Activated CD4-positive, alpha-beta T cell treated with anti-CD3 and anti-CD28 coated beads, Interleukin-10, Interleukin-2, amounts not matched to agents 100 ng/mL and 50 ng/mL, durations not matched to agents 16 hours and 8 hours (primary cell): ENCODE measurements around the gene GSAP.

Experiments
- DNase-seq: peaks from one replicate; pipeline ENCODE4 v3.0.0-alpha.2; 2020

GSAP gene

DNA sequence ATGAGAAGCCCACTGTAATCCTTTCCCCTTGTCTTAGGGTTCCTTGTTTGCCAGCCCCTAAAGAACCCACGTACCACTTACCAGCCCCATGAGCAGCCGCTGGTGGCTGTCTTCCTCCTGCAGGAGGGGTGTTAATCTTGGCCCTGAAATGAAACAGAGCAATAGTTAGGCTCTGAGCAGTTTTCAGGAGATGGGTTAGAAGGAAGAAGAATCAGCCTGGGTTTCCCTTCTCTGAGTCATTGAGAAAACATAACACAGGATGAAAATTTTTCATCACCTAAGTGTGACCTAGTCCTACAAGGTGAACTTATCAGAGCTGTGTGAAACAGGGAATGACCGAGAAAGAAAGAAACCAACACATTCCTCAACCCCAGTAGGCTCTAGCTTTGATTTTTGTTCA, 90.0 kb downstream of the GSAP start:
- peak; percentile 45 for DNase-seq

DNA sequence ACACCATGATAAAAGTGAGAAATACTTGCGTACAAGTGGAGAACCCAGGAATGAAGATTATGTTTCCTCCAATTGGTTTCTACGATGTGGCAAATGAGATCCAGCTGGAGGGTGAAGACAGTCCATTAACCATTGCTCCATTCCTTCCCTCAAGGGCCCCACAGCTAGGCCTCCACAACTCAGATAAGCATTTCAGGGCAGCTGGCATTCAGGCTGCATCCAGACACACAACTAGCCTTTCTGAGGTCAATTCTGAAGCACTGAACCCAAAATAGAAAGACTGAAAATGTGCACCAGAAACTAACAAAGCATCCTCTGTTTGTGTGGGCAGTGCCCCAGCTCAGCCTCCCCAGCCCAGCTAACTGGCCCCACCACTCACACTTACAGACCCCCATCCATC, 94.8 kb downstream of the GSAP start:
- no peak for DNase-seq

DNA sequence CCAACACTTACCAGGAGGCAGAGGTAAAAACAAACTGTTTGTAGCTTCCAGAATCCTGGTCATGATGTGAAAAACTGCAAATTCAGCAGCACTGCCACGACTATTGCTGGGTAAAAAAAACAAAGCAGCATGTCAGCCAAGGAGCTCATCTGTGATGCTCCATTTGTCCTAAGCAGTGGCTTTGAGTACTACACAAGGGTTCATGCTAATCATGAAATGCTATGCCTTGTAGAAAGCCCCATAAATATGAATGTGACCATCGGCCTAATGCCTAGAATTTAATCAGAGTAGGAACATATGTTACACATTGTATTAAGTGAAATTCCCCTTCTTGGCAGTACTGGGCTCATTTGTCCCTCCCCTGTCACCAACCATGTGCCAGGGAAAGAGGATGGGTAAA, 95.4 kb downstream of the GSAP start:
- DNase-seq = no peak

DNA sequence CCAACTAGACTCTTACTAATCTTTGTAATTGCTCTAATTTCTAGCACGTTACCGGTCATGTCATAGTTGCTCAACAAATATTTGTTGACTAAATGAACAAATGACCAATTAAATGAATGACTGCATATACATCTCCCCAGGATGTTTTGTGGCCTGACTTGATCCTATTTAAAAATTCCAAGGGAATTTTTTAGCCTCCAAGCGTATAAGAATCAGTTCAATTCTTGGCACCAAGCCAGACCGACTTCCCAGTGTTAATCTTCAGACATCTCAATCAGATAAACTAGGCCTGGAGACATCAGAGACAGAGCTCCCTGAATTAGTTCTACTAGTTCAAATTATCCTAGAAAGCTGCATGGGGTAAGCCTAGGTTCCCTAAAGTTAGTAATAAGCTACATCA, 96.0 kb downstream of the GSAP start:
- no peak for DNase-seq

DNA sequence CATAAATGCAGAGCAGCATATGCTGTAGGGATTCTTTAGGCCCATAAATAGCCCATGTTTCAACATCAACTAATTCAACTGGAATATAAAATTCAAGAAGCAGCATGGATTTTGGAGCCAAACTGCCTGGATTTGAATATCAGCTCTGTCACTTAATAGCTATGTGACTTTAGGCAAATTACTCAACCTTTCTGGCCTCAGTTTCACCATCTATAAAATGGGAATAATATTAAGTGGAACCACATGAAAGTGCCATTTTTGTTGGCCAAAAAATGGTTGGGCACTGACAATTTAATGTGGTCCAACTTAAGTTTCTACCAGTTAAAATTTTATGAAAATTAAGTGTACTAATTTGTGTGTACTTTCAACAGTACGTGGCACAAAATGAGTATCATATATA, 98.1 kb downstream of the GSAP start:
- DNase-seq = no peak

DNA sequence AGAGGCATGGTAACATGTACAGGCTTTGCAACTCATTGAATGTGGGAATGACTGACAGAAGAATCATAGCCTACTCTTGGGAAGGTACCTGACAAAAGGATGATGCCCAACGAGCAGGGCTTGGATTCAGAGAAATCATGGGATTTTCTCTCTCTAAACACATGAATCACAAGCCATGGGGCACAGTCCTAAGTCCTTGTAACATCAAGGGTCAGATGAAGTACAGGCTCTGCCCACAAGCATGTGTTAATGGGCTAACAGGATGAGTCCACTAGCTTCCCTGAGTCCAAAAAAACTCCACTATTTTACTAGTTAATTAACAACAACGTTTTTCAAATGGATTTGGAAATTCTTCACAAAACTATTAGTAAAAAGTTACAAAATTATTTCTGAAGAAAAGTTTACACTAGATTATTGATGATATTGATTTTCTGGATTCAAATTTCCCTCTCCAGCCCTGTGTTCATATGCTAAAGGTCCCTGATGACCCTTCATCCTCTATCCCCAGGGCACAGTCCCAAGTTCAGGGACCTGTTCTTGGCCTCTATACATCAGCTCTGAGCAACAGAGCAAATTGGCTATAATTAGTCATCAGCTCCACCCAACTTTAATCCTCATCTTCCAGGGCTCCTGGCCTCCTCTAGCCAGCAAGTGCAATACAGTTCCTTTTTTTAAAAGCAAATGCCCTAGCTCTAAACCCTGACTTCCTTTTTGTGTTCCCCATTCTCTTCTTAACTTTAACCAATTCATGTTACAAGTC, 99.8 kb downstream of the GSAP start:
- no peak for DNase-seq

DNA sequence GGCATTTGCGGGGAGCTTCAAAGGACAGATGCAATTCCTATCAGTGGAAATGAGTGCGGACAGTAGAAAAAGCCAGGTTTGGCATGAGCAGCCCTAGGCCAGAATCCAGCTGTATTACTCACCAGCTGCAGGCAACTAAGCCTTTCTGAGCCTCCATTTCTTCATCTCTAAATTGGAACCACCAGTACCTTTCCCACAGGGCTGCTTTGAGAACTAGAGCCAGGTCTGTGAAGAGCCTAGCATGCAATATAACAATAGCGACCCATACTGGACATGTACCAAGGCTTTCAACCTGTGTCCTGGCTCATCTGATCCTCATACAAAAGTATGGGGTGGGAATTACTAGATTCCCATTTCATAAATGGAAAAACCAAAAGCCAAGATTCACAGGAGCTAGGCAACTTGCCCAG, 101.0 kb downstream of the GSAP start:
- DNase-seq = no peak

DNA sequence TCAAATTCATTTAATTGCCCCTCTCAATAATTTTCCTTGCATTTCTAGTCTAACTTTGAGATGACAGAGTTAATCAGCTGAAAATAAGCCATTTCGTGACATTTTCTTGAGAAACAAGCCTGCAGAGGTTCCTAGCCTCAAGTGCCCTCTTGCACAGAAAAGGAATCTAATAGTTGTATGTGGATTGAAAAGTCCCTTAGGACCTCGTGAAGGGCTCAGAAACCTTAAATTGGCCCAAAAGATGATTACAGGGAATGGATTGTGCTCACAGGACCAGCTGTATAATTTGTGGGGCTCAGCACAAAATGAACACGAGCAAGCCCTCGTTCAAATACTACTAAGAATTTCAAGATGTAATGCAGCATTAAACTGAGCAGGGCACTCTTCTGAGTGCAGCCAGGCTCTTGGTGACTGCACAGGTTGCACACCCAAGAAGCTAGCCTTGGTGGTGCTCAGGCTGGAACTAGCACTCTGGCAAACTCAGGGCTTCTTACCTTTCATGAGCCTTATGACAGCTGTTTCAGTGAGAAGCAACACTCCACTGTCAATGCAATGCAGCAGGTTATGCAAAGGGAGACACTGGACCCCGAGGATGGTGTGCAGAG, 102.2 kb downstream of the GSAP start:
- DNase-seq = no peak

DNA sequence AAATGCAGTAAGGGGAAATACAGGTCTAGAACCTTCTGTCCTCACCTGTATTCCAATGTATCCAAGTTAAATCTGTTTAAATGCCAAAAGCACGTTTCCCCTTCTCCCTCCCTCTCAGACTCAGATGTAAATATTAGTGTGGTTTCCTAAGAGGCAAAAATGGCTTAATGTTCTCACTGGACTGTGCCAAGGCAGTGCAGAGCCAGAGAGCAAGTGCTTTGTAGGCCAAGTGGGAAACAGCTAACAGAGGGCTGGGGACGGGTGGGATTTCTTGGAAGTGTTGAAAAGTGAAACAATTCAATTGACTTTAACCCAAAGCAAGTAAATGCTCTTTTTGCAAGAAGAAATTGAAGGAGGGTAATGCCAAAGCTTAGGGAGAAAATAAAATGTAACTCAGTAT, 103.1 kb downstream of the GSAP start:
- DNase-seq = no peak

DNA sequence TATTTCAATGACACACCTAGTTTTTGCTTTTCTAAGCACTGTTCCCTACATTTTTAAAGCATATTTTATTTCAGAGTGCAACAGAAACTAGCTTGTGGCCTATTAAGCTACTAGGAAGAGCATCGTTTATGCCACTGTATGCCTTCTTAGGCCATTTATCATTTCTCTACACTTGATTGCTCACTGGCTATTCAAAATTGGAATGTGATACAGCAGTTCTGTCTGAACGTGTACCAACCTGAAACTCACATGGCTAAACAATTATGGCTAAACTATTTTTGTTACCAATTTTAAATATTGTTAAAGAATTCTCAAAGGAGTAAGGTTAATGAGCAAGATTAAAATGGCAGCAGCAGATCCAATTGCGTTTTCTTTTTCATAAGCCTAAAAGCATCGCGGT, 105.2 kb downstream of the GSAP start:
- DNase-seq = no peak

DNA sequence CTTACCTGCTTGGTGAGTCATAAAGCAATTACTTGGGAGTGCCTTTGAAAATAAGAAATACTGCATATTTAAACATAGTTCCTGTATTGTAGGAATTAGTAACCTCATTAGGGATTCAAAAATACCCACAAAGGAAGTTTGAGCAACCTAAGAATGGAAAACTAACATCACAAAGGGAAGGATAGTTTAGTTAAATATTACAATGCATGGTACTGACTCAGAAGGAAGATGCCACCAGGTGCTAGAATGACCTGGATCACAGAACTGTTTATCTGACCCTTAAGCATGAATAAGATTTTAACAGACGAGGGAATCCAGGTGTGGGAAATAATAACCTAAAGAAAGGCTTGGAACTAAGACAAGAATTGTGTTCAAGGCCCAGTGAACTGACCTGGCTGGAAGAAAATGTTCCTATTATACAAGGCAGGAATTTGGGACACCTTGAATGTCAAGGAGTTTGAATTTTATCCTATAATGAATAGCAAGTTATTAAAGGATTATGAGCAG, 106.4 kb downstream of the GSAP start:
- no peak for DNase-seq

DNA sequence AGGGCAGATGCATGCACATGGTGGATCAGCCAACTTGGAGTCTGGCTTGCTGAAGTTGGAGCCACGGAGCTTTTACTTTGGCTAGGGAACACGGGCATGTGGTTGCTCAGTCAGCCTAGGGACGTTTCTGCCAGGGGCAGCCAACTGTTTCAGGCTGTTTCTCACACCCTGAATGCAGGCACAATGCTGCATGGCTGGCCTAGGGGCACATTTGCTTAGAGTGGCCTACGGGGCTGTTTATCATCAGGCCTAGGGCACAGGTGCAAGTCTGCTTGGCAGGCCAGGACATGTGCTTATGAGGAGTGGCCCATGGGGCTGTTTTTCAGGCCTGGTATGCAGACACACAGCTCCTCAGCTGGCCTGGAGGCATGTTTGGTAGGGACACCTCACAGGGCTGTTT, 107.4 kb downstream of the GSAP start:
- no peak for DNase-seq

DNA sequence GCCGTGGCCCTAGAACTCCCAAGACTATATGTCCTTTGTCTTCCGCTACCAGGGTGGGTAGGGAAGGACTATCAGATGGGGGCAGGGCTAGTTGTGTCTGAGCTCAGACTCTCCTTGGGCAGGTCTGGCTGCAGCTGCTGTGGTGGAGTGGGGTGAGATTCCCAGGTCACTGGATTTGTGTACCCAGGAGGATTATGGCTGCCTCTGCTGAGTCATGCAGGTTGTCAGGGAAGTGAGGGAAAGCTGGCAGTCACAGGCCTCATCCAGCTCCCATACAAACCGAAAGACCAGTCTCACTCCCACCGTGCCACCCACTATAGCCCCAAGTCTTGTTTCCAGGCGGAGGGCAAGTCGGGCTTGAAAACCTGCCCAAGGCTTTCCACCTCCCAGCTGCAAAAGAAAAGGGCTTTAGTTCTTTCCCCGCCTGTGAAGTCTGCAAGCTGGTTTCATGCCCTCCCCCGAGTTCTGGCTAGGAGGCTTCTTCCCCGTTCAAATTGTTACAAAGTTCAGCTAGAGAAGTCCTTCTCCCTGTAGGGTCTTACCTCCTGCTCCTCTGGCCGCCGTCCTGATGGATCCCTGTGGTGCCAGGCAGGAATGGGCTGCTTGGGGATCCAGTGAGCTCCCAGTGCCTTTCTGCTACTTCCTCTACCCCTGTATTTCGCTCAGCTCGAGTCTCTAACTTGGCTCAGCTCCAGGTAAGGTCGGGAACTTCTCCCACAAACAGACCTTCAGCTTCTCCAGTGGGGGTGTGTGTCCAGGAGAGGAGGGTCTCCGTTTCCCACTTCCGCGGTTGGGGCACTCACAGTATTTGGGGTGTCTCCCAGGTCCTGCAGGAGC, 109.7 kb downstream of the GSAP start:
- no peak for DNase-seq

DNA sequence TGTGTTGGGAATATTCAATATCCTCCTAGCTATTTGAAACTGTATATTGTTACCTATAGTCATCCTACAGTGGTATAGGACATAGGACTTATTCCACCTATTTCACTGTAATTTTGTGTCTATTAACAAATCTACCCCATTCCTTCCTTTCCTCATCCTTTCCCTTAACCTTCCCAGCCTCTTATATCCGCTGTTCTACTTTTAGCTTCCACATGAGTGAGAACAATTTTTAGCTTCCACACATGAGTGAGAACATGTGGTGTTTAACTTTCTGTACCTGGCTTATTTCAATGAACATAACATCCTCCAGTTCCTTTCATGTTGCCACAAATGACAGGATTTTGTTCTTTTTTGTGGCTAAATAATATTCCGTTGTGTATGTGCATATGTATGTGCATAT, 120.6 kb downstream of the GSAP start:
- DNase-seq = no peak

DNA sequence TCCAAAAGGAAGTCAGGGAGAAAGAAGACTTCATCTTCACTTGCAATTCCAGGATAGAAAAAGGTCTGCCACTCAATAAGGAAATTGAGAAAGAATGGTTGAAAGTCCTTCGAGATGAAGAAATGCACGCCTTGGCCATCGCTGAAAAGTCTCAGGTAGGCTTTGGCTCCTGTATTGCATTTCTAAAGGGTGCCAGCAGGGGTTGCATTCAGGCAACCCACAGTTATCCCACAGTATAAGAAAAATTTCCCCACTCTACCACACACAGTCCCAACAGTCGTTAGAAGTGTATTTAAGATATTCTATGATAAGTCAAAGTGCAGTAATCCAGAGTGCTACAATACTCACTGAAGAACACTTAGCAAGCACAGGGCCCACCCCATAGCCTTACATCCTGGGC, 123.1 kb downstream of the GSAP start:
- DNase-seq = no peak

DNA sequence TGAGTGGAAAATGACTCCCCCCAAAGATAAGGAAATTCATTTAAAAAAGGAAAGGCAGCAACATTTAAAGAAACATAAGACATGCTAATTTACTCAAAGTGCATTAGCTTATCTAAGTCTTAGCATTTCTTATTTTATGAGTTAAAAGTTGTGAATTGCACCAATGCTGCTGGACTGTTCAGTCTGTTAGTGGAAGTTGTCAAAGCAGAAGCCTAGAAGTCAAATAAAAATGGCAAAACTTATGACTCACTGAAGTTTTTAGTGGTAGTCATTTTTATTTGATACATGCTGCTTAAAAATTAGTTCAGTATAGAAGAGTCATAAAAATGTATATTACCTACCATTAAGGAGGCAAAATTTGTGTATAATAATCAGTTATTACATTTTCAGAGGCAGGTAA, 125.7 kb downstream of the GSAP start:
- no peak for DNase-seq

DNA sequence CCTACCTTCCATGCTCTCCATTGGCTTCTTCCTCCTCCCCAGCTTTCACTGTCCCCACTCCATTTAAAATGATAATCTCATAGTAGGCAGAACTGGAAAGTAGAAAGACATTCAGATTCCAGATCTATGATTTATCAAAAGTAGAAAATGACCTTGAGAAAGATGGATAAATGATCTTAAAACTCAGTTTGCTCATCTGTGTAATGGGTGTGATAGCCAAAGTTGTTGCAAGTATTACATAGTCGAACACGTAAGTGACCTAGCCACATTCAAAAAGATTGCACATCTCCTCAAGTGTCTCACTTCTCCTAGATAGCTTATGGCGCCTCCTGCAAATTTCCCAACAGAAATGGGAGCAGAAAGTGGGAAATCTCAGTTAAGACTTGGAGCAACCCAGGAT, 126.8 kb downstream of the GSAP start:
- DNase-seq = no peak

DNA sequence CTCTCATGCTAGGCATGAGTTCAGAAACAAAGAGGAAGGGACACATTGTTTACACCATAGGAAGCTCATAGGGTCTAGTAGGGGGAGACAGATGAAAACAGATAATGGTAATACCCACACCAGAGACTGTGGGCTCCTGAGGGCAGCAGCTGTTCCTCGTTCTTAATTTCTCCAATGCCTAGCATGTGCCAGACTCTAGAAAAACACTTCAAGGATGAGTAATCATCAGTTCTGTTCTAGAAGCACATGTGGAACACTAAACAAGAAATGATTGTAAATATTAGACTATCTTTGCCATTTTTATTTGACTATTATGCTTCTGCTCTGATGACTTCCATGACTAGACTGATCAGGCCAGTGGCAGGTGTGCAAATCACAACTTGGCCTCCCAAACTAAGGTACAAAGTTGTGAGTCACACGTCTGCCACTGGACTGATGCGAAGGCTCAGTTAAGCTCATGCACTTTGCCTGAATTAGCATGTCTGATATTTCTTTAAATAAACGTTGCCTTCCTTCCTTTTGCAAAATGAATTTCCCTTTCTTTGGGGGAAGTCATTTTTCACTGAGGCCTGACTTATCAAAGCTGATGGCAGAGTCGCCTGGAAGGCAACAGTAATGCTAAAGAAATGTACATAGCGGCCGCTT, 127.4 kb downstream of the GSAP start:
- DNase-seq = no peak

DNA sequence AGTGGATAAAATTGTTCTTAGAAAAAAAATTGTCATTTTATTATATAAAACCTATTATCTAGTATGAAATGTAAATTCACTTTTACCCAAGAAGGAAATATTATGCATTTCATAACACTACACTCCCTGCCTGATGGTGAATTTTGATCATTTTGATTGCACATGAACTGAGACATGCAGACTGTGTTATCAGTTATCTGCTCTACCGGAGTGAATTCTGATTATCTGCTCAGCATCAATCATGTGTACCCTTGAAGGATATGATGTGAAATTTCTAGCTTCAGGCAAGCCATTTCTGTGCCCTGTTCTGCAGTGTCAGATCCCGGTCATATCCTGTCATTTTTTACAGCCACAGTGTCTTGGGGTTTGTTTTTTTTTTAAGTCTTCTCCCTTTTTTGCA, 131.5 kb downstream of the GSAP start:
- no peak for DNase-seq

DNA sequence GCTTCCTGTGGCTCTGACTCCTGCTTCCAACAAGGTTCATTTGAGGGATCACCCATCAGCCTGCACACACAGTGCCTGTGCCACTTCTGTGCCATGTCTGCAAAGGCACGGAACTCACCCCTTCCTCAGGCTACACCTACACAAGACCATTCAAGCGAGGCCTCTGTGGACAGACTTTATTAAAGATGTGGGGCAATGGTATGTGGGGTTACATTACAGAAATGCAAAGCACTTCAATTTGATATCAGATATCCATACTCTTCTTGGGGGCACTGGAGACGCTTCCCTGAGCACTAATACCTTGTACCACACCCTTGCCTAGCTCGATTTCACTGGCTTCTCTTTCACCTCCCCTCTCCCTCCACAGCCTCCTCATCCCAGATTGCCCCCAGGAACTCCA, 132.1 kb downstream of the GSAP start:
- no peak for DNase-seq

DNA sequence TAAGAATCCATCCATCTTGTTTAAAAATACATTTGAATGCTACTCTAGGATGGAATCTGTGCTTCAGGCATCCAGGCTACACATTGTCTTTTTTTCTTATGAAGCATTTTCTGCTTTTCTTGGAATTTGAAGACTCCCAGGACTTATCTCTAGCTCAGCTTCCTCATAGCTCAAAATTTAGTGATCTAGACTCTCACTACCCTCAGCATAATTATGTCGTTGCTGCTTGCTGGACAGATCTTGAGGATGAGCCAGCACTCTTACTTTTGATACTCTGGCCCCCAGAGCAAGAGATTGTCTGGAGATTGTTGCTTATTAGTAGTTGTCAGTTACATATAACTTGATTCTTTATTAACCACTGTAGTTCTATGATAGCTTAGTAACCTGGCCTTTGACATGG, 133.3 kb downstream of the GSAP start:
- DNase-seq = no peak

DNA sequence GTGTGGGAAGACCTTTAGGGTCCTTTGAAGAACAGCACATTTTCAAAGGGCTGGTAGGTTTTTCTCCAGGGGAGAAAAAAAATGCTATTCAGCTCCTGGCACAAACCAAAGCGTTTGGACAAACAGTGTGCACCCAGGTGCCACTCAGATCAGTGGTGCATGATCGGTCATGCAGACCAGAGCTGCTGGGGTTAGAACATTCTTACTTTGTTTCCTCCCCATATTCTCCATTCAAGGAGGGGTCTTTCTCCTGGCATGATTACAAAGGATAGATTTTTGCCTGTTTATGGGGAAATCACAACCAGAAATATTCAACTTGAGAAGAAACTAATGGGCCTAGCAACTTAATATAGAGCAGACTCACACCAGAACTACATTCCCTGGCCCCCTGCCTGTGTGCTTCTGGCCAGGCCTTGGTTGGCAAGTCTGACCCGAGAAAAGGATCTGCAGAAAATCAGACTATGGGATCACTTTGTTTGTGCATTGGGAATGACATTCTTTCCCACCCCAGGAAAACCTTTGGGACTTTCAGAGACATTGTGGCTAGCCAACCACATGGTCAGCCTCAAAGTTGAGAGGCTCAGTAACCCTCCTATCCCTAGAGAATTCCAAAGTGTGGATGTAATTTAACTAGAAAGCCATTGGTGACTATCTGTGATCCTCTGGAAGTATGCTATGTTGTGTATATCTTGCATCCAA, 134.2 kb downstream of the GSAP start:
- DNase-seq = no peak

DNA sequence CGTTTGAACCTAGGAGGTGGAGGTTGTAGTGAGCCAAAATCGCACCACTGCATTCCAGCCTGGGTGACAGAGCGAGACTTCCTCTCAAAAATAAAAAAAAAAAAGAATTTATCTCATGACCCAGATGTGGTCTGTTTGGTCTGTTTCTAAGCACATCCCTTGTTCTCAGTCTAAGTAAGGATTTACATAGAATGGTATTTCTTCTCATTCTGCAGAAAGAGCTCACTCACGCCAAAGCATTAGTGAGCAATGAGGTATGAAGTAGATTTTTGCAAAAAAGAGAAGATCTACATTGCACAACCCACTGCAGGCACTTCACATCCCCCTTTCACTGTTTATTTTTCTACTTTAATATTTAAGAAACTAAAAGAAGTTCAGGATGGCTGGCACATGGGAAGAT, 140.0 kb downstream of the GSAP start:
- no peak for DNase-seq
